Measurements from ENCODE around the gene METTL22.

The METTL22 gene

GRCh38 chr16:8596581-8596980, 24.9 kb upstream of the METTL22 start:
- Histone ChIP-seq H3K27ac (no peak overlapping the region), H3K27me3 (ENCODE audit: insufficient read depth, low read depth, severe bottlenecking) (peaks cover 18% of the 10 kb centered on the region), H3K36me3 (no peaks in the 10 kb centered on the region), H3K9me3 (ENCODE audit: severe bottlenecking) (peaks cover 5% of the 10 kb centered on the region), H3K4me3 (ENCODE audit: low read depth, low read length) (no peak overlapping the region)
- DNase-seq, result no peak
- no peak for TF ChIP-seq CTCF (IDR thresholded peaks at IDR 0.05; ENCODE audit: low read depth, low read length)

DNA sequence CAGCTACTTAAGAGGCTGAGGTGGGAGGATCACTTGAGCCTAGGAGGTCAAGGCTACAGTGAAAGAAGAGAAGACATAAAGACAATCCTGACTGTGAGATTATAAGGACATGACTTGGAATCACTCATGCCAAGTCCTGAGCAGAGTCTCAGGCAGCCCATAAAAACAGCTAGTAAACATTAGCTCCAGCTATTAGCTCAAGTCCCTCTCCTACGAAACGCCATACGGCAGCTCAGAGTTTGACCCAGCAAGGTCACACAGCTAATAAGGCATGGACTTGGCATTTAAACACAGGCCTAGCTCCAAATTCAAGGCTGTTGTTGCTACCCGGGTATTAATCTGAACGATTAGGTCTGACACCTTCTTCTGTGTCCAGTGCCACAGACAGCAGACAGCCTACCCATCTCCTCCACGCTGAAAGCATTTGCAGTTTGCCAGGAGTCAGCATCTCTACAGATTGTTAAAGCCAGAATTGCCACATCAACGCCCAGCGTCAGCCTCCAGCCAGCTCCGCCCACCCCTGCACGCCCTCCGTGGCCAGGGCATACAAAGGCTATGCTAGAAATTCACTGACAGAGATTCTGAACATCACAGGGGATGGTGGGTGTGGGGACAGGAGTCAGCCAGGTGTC, 21.2 kb upstream of the METTL22 start:
- TF ChIP-seq CTCF (IDR thresholded peaks at IDR 0.05; ENCODE audit: low read depth, low read length), result no peak
- no peak for DNase-seq
- H3K9me3 ChIP-seq (ENCODE audit: severe bottlenecking), result peaks cover 5% of the 10 kb centered on the region
- no peaks in the 10 kb centered on the region for H3K36me3 ChIP-seq
- H3K27me3 ChIP-seq (ENCODE audit: insufficient read depth, low read depth, severe bottlenecking), result peaks cover 21% of the 10 kb centered on the region
- no peak overlapping the region for H3K27ac ChIP-seq
- H3K4me3 ChIP-seq (ENCODE audit: low read depth, low read length), result no peak overlapping the region

GRCh38 chr16:8605554-8605953, 15.9 kb upstream of the METTL22 start:
- no peak for TF ChIP-seq CTCF (IDR thresholded peaks at IDR 0.05; ENCODE audit: low read depth, low read length)
- H3K27me3 ChIP-seq (ENCODE audit: insufficient read depth, low read depth, severe bottlenecking), result peaks cover 47% of the 10 kb centered on the region

GRCh38 chr16:8607214-8607613, 14.3 kb upstream of the METTL22 start:
- DNase-seq, result no peak
- Histone ChIP-seq H3K9me3 (ENCODE audit: severe bottlenecking) (peaks cover 7% of the 10 kb centered on the region), H3K27ac (no peak overlapping the region), H3K27me3 (ENCODE audit: insufficient read depth, low read depth, severe bottlenecking) (peaks cover 49% of the 10 kb centered on the region), H3K36me3 (no peaks in the 10 kb centered on the region), H3K4me3 (ENCODE audit: low read depth, low read length) (no peak overlapping the region)
- no peak for TF ChIP-seq CTCF (IDR thresholded peaks at IDR 0.05; ENCODE audit: low read depth, low read length)

More at GRCh38 chr16:8605554-8605953, 15.9 kb upstream of the METTL22 start:
- no peak overlapping the region for H3K27ac ChIP-seq
- peaks cover 7% of the 10 kb centered on the region for H3K9me3 ChIP-seq (ENCODE audit: severe bottlenecking)
- DNase-seq, result no peak
- no peaks in the 10 kb centered on the region for H3K36me3 ChIP-seq
- H3K4me3 ChIP-seq (ENCODE audit: low read depth, low read length), result no peak overlapping the region

GRCh38 chr16:8611122-8611521, 10.4 kb upstream of the METTL22 start:
- no peak for DNase-seq
- Histone ChIP-seq H3K27ac (no peak overlapping the region), H3K36me3 (no peaks in the 10 kb centered on the region), H3K4me3 (ENCODE audit: low read depth, low read length) (no peak overlapping the region), H3K27me3 (ENCODE audit: insufficient read depth, low read depth, severe bottlenecking) (peaks cover 36% of the 10 kb centered on the region), H3K9me3 (ENCODE audit: severe bottlenecking) (peaks cover 5% of the 10 kb centered on the region)
- TF ChIP-seq CTCF (IDR thresholded peaks at IDR 0.05; ENCODE audit: low read depth, low read length), result no peak

All from WERI-Rb-1 (cell line).